Fibroblast of lung (primary cell): ENCODE measurements around the gene NLRC5. TPM values are rescaled to one million over a fixed set of nuclear protein-coding genes. Genes with fewer than 3 reads are reported as not detected.

ENCODE experiments used
- DNase-seq, 2 donors: peaks; one replicate each; pipeline versions ENCODE4 v3.0.0 to v3.0.0-alpha.2; 2010; ENCODE audit warnings: low read depth in 2 of 2
- H2AFZ ChIP-seq: 2 replicates; pipeline ENCODE4 v1.5.1; 2012; ENCODE audit warnings: low read length, control low read depth, inconsistent platforms
- H3K27ac ChIP-seq: 2 replicates; pipeline ENCODE4 v1.5.1; 2011; ENCODE audit warnings: low read length, control low read depth; ENCODE audit not compliant: insufficient read depth
- H3K27me3 ChIP-seq: 2 replicates; pipeline ENCODE4 v1.5.1; 2011; ENCODE audit warnings: mild to moderate bottlenecking, low read length; ENCODE audit not compliant: control insufficient read depth, insufficient read depth
- H3K36me3 ChIP-seq: 2 replicates; pipeline ENCODE4 v1.5.1; 2011; ENCODE audit warnings: low read length; ENCODE audit not compliant: control insufficient read depth, insufficient read depth
- H3K4me1 ChIP-seq: 2 replicates; pipeline ENCODE4 v1.5.1; 2011; ENCODE audit warnings: low read length; ENCODE audit not compliant: control insufficient read depth, insufficient read depth; ENCODE audit errors: extremely low read depth
- H3K4me2 ChIP-seq: 2 replicates; pipeline ENCODE4 v1.5.1; 2011; ENCODE audit warnings: low read length, control low read depth; ENCODE audit not compliant: insufficient read depth; ENCODE audit errors: extremely low read depth
- H3K4me3 ChIP-seq, 4 experiments: fragments of 200-600 bp in 1 of 4; sonication (generic) in 1 of 4; replicated peaks in 1 of 4; 2 replicates each; pipeline ENCODE4 v1.5.1; 2011 to 2016; ENCODE audit warnings: low read length in 4 of 4, low read depth in 3 of 4, mild to moderate bottlenecking in 3 of 4, control low read depth in 2 of 4, inconsistent platforms in 1 of 4, mixed read lengths in 1 of 4; ENCODE audit not compliant: insufficient read depth in 1 of 4; ENCODE audit errors: control extremely low read depth in 1 of 4
- H3K79me2 ChIP-seq: 2 replicates; pipeline ENCODE4 v1.5.1; 2012; ENCODE audit warnings: mild to moderate bottlenecking, low read length, inconsistent platforms; ENCODE audit not compliant: control insufficient read depth, insufficient read depth
- H3K9ac ChIP-seq: 2 replicates; pipeline ENCODE4 v1.5.1; 2011; ENCODE audit warnings: mild to moderate bottlenecking, low read length, control low read depth; ENCODE audit not compliant: insufficient read depth
- H3K9me3 ChIP-seq: 2 replicates; pipeline ENCODE4 v1.5.1; 2012; ENCODE audit warnings: low read depth, low read length; ENCODE audit not compliant: control insufficient read depth, insufficient read depth
- H4K20me1 ChIP-seq: 2 replicates; pipeline ENCODE4 v1.5.1; 2011; ENCODE audit warnings: low read length; ENCODE audit not compliant: control insufficient read depth, insufficient read depth; ENCODE audit errors: extremely low read depth
- EZH2 ChIP-seq: IDR thresholded peaks from 2 replicates; pipeline ENCODE4 v1.5.1; 2012; ENCODE audit warnings: low read length, control low read depth, mild to moderate bottlenecking; ENCODE audit errors: missing control alignments
- polyA plus RNA-seq, 2 donors: library from polyadenylated mRNA; depleted of rRNA in 1 of 2; stranded (reverse) in 1 of 2; unstranded in 1 of 2; fragments of >200 nt; gene quantifications; 2 replicates each; pipeline ENCODE4 v1.2.1, GENCODE V29; 2011 to 2012; ENCODE audit warnings: missing spikeins in 1 of 2
- total RNA-seq: library from RNA; depleted of rRNA; stranded (reverse); fragments of >200 nt; gene quantifications from 2 replicates; pipeline ENCODE4 v1.2.1, GENCODE V29; 2014
- TF ChIP-seq, protein P1 (sequence below), 2 donors: IDR thresholded peaks in 1 of 2; conservative IDR thresholded peaks in 1 of 2; 1 replicate in 1 of 2; 2 replicates in 1 of 2; pipeline ENCODE4 v1.5.1; 2011 to 2012; ENCODE audit warnings: low read length in 2 of 2, control low read depth in 1 of 2, inconsistent platforms in 1 of 2, low read depth in 1 of 2, mild to moderate bottlenecking in 1 of 2

Gene NLRC5
- total and polyA plus RNA-seq, 2 donors (not counting 1 experiment from before 2014, with no cell fraction given), result 22.2 to 43.6 TPM

DNA sequence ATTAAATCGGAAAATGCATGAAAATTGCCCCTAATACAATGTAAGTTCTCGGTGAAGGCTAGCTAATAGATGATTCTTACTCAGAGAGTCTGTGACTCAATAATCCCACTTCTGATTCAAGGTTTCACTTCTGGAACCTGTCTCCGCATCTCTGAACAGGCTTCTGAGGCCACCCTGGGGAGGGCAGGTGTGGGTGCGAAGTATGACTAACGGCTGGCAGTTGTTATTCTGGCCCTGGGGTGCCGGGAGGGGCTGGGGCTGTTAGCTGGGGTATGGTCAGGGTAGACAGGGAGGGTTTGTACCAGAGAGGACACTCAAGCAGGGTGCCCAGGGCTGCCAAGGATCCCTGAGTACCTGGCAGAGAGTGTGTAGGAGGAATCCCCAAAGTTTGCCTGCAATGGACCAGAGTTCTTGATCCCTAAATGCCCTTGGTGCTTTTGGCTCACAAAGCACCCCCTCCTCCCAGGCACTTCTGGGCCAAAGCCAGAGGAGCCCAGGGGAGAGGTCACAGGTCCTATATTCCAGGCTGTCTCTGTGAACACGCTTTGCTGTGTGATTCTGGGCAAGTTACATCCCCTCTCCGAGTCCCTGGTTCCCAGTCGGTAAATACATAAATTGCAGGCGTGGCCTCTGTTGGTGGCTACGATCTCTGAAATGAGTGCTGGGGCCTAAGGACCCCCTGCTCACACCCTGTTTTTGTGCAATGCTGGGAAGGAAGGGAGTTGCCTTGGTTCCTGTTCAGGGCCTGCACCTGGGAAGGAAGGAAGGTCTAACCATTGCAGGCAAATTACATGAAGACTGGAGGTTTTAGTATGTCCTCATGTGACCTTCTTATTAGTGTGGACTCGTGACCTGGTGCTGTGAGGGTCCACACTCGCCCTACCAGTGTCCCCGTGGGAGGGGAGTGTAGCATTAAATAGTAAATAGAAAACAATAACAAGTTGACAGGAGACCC, 53.1 kb downstream of the NLRC5 start:
- no peak overlapping the region for H3K4me2 ChIP-seq
- H3K36me3 ChIP-seq, result peaks cover 22% of the 10 kb centered on the region
- no peak overlapping the region for H3K27ac ChIP-seq
- TF ChIP-seq, protein P1, sequence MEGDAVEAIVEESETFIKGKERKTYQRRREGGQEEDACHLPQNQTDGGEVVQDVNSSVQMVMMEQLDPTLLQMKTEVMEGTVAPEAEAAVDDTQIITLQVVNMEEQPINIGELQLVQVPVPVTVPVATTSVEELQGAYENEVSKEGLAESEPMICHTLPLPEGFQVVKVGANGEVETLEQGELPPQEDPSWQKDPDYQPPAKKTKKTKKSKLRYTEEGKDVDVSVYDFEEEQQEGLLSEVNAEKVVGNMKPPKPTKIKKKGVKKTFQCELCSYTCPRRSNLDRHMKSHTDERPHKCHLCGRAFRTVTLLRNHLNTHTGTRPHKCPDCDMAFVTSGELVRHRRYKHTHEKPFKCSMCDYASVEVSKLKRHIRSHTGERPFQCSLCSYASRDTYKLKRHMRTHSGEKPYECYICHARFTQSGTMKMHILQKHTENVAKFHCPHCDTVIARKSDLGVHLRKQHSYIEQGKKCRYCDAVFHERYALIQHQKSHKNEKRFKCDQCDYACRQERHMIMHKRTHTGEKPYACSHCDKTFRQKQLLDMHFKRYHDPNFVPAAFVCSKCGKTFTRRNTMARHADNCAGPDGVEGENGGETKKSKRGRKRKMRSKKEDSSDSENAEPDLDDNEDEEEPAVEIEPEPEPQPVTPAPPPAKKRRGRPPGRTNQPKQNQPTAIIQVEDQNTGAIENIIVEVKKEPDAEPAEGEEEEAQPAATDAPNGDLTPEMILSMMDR (conservative IDR thresholded peaks at IDR 0.05 in 1 of 2, IDR thresholded peaks at IDR 0.05 in 1 of 2; ENCODE audit: low read depth in 1 of 2, low read length in 2 of 2), result no peak
- no peak for TF ChIP-seq EZH2
- no peak overlapping the region for H2AFZ ChIP-seq
- no peaks in the 10 kb centered on the region for H4K20me1 ChIP-seq
- no peak overlapping the region for H3K9ac ChIP-seq
- H3K9me3 ChIP-seq, result no peaks in the 10 kb centered on the region
- peaks cover 8% of the 10 kb centered on the region for H3K4me1 ChIP-seq
- H3K79me2 ChIP-seq, result no peaks in the 10 kb centered on the region
- H3K4me3 ChIP-seq, result no peak overlapping the region
- H3K27me3 ChIP-seq, result no peaks in the 10 kb centered on the region
- DNase-seq, result peak in 1 of 2 donors; percentile 69

DNA sequence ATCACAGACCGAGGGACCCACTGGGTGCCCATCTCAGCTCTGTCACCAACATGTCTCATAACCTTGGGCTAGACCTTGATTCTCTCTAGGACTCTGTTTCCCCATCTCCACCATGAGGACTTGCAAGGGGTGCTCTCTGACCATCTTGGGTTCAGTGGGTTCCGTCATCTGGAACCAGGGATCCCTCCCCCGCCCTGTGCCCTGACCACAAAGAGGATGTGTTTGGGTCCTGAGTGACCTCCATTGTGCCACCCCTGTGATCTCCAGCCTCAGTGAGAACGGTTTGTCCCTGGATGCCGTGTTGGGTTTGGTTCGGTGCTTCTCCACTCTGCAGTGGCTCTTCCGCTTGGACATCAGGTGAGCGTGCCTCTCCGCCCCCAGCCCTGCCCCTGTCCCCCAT, 53.9 kb downstream of the NLRC5 start:
- H4K20me1 ChIP-seq, result no peaks in the 10 kb centered on the region
- H3K9ac ChIP-seq, result no peak overlapping the region
- peaks cover 5% of the 10 kb centered on the region for H3K4me1 ChIP-seq
- no peaks in the 10 kb centered on the region for H3K79me2 ChIP-seq
- H3K27ac ChIP-seq, result no peak overlapping the region
- no peak for DNase-seq
- H3K27me3 ChIP-seq, result no peaks in the 10 kb centered on the region
- peaks cover 23% of the 10 kb centered on the region for H3K36me3 ChIP-seq
- TF ChIP-seq, protein P1 (conservative IDR thresholded peaks at IDR 0.05 in 1 of 2, IDR thresholded peaks at IDR 0.05 in 1 of 2; ENCODE audit: low read depth in 1 of 2, low read length in 2 of 2), result no peak
- TF ChIP-seq EZH2, result no peak
- H3K4me3 ChIP-seq, result no peak overlapping the region
- no peak overlapping the region for H3K4me2 ChIP-seq
- no peaks in the 10 kb centered on the region for H3K9me3 ChIP-seq
- no peak overlapping the region for H2AFZ ChIP-seq

DNA sequence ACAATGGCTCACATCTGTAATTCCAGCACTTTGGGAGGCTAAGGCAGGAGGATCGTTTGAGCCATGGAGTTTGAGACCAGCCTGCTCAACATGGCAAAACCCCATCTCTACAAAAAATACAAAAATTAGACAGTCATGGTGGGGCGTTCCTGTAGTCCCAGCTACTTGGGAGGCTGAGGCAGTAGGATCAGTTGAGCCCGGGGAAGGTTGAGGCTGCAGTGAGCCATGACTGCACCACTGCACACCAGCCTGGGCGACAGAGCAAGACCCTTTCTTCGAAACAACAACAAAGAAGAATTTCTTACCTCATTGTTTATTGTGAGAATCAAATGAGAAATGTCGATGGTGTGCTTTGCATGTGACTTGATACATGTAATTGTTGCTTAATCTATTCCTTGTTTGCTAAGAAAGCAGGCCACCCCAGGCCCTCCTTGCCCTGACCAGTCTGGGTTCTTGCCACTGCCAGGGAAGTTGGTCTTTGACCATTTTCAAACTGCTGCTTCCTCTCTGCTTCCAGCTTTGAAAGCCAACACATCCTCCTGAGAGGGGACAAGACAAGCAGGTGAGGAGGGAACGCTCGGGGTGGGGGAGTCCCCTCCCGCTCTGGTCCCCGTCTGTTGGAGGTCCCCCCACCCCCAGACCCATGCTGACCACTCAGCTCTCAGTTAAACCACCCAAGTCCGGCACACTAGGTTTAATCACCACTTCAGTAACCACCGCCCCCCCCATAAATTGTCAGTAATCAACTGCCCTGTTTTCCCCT, 55.8 kb downstream of the NLRC5 start:
- TF ChIP-seq, protein P1 (conservative IDR thresholded peaks at IDR 0.05 in 1 of 2, IDR thresholded peaks at IDR 0.05 in 1 of 2; ENCODE audit: low read depth in 1 of 2, low read length in 2 of 2), result no peak
- TF ChIP-seq EZH2, result no peak
- no peak overlapping the region for H2AFZ ChIP-seq
- no peak overlapping the region for H3K4me3 ChIP-seq
- peaks cover 22% of the 10 kb centered on the region for H3K36me3 ChIP-seq
- no peak overlapping the region for H3K4me2 ChIP-seq
- H3K9ac ChIP-seq, result no peak overlapping the region
- no peaks in the 10 kb centered on the region for H4K20me1 ChIP-seq
- H3K27ac ChIP-seq, result no peak overlapping the region
- DNase-seq, result peak in 1 of 2 donors; percentile 25
- no peaks in the 10 kb centered on the region for H3K27me3 ChIP-seq
- H3K4me1 ChIP-seq, result peaks cover 5% of the 10 kb centered on the region
- H3K9me3 ChIP-seq, result no peaks in the 10 kb centered on the region
- H3K79me2 ChIP-seq, result no peaks in the 10 kb centered on the region
